HFF-Myc (cell line): ENCODE results near the gene PNCK.

ENCODE experiments used
- DNase-seq: peaks from one replicate; pipeline ENCODE4 v3.0.0-alpha.2; 2011; ENCODE audit warnings: low read depth; ENCODE audit errors: extremely low read depth
- H3K4me3 ChIP-seq: replicated peaks from 2 replicates; pipeline ENCODE4 v1.5.1; 2011; ENCODE audit warnings: low read depth, mild to moderate bottlenecking, control low read depth, low read length
- TF ChIP-seq, protein P1 (sequence below): IDR thresholded peaks from 2 replicates; pipeline ENCODE4 v1.5.1; 2012; ENCODE audit warnings: mild to moderate bottlenecking, low read depth, low read length, control low read depth; ENCODE audit errors: missing control alignments

Gene PNCK

DNA sequence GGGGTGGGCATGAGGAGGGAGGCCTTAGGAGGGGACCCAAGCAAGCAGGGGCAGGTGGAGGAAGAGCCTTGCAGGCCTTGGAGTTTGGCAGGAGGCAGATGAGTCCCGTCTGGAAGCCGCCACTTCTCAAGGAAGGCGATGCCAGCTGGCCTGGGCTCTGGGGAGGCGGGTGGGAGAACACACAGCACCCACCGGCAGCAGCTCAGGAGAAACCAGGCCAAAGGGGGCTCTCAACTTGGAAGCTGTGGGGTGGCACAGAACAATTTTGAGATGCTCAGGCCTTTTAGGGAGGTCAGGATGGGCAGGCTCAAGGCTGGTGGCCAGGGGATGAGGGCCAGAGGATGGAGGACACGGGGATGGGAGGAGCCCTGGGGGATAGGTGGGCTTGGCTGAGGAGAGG lies 38.2 kb downstream of the PNCK start:
- no peak overlapping the region for H3K4me3 ChIP-seq
- DNase-seq, result no peak
- TF ChIP-seq, protein P1, sequence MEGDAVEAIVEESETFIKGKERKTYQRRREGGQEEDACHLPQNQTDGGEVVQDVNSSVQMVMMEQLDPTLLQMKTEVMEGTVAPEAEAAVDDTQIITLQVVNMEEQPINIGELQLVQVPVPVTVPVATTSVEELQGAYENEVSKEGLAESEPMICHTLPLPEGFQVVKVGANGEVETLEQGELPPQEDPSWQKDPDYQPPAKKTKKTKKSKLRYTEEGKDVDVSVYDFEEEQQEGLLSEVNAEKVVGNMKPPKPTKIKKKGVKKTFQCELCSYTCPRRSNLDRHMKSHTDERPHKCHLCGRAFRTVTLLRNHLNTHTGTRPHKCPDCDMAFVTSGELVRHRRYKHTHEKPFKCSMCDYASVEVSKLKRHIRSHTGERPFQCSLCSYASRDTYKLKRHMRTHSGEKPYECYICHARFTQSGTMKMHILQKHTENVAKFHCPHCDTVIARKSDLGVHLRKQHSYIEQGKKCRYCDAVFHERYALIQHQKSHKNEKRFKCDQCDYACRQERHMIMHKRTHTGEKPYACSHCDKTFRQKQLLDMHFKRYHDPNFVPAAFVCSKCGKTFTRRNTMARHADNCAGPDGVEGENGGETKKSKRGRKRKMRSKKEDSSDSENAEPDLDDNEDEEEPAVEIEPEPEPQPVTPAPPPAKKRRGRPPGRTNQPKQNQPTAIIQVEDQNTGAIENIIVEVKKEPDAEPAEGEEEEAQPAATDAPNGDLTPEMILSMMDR, result no peak

DNA sequence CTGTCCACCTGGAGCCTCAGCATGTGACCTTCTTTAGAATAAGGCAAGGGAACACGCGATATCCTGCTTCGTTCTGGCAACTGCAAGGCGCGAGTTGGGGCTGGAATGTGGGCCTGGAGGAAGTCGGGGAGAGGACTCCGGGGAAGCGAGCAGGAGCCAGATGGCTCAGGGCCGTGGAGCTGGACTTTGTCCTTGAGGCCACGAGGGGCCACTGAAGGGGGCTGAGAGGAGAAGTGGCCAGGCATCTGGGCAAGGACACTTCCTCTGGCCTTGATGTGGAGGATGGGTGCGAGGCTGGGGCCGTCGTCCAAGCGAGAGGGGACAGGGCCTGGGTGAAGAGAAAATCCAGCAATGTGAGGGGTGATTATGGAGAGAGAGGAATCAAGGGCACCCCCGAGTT lies 38.8 kb downstream of the PNCK start:
- no peak for DNase-seq
- H3K4me3 ChIP-seq, result no peak overlapping the region
- TF ChIP-seq, protein P1, result no peak

DNA sequence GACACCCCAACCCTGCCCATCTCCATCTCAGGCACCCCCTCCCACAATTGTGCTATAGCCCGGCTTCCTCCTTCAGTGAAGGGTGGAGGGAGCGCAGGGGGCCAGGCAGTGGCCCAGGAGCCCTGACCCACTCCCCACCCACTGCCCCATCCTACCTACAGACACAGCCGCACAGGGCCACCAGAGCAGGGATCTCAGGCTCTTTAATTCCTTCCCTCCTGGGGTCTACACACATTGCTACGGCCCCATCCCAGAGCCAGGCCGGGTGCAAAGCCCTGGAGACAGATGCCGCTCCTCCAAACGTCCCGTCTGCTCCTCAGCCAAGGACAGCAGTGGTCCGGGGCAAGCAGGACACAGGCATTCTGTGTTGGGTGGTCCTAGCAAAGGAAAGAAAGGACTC lies 39.4 kb downstream of the PNCK start:
- DNase-seq, result no peak
- no peak overlapping the region for H3K4me3 ChIP-seq
- TF ChIP-seq, protein P1, result no peak

DNA sequence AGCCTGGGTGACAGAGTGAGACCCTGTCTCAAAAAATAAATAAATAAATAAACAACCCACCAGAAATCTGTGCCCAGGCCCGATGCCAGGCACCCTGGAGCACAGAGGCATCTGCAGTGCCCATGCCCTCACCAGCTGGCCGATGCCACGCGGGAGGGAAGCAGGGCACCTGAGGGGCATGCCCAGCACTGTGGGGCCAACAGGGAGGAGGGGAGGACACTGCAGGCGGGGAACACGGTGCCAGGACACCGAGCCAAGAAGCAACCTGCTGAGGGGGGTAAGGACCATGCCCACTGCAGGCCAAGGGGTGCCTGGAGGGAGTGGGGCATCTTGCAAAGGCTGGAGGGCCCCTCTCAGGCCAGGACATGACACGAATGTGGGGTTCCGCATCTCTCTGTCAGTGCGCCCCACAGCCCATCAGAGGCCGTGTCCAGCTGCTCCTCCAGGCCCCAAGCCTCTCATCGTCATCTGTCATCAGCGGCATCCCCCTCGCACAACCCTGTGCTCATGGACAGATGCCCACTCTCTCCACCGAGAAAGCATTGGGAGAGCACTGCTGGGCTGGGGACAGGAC lies 39.9 kb downstream of the PNCK start:
- TF ChIP-seq, protein P1, result no peak
- H3K4me3 ChIP-seq, result no peak overlapping the region
- DNase-seq, result no peak

DNA sequence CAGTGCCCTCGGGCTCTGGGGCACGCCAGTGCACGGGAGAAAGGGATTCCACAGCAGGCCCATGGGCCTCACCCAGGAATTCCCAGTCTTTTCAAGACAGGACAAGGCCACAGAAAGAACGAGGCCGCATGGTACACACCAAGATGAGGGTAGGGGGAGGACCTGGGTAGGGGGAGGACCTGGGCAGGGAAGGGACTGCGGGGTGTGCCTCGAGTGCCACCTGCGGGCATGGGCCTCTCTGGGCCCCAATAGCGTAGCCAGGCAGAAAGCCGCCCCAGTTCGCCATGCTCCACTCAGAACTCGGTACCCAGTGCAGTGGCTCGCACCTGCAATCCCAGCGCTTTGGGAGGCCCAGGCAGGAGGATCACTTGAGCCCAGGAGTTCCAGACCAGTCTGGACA lies 40.6 kb downstream of the PNCK start:
- TF ChIP-seq, protein P1, result no peak
- H3K4me3 ChIP-seq, result no peak overlapping the region
- no peak for DNase-seq

DNA sequence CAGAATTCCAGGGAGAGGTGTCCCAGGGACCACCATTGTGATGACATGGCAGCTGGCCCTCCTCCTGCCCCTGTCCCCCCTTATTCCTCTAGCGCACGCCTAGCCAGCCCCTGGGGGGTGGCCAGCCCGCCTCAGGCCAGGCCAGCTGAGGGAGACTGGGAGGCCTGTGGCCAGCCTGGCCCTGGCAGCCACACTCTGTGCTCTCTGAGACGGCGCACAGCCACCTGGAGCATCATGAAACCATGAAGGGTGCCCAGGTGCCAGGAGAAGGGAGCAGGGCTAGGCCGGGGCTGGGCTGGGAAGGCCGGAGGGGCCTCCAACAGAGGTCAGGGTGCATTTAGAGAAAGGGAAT lies 41.0 kb downstream of the PNCK start:
- DNase-seq, result no peak
- H3K4me3 ChIP-seq, result no peak overlapping the region
- TF ChIP-seq, protein P1, result no peak
